Suprapubic skin (tissue), 4 donors: ENCODE results near the gene CDK5RAP1.

Experiments
- CTCF ChIP-seq, 2 donors: fragments of 200-600 bp in 1 of 2; fragments of 450-650 bp in 1 of 2; sonication (generic) in 1 of 2; IDR thresholded peaks; one replicate each; pipeline ENCODE4 v1.5.1; 2016 to 2019; ENCODE audit warnings: antibody characterized with exemption in 2 of 2, mild to moderate bottlenecking in 1 of 2, moderate library complexity in 1 of 2
- EP300 ChIP-seq: sonication (generic); formaldehyde crosslinking; IDR thresholded peaks from one replicate; pipeline ENCODE4 v1.6.1; 2017; ENCODE audit warnings: antibody characterized with exemption
- POLR2A ChIP-seq, 2 donors: fragments of 450-650 bp; IDR thresholded peaks; one replicate each; pipeline ENCODE4 v1.6.1; 2017; ENCODE audit warnings: antibody characterized with exemption in 2 of 2, mild to moderate bottlenecking in 2 of 2, moderate library complexity in 2 of 2
- POLR2AphosphoS5 ChIP-seq, 3 donors: sonication (generic); formaldehyde crosslinking; IDR thresholded peaks; one replicate each; pipeline ENCODE4 v1.6.1; 2017; ENCODE audit warnings: antibody characterized with exemption in 3 of 3

GRCh38 chr20:33359399-33360261, 41.7 kb downstream of the CDK5RAP1 start:
- TF ChIP-seq CTCF (IDR thresholded peaks at IDR 0.05) (no peak), POLR2A (IDR thresholded peaks at IDR 0.05) (no peak), POLR2AphosphoS5 (IDR thresholded peaks at IDR 0.05) (no peak), EP300 (no peak)
